ENCODE measurements around the gene SMYD2. TPM values are rescaled to one million over a fixed set of nuclear protein-coding genes. Genes with fewer than 3 reads are reported as not detected.

SMYD2 gene, protein sequence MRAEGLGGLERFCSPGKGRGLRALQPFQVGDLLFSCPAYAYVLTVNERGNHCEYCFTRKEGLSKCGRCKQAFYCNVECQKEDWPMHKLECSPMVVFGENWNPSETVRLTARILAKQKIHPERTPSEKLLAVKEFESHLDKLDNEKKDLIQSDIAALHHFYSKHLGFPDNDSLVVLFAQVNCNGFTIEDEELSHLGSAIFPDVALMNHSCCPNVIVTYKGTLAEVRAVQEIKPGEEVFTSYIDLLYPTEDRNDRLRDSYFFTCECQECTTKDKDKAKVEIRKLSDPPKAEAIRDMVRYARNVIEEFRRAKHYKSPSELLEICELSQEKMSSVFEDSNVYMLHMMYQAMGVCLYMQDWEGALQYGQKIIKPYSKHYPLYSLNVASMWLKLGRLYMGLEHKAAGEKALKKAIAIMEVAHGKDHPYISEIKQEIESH
- 10 to 100 TPM; 13.8 to 22.4 TPM for total RNA-seq
- polyA plus RNA-seq (2013, experiment 1 of 2), result 29.6 TPM
- 24.9 TPM for polyA plus RNA-seq (2013, experiment 2 of 2)
- long read RNA-seq, experiment 1, partial matches to known transcripts, result 3 of 8 reads
- long read RNA-seq, experiment 1, other reads (novel, unspliced or antisense), result 3 of 8 reads
- long read RNA-seq, experiment 2, full-length matches to known transcripts, result 23 of 34 reads
- long read RNA-seq, experiment 2, partial matches to known transcripts, result 1 of 34 reads
- long read RNA-seq, experiment 2, other reads (novel, unspliced or antisense), result 10 of 34 reads
- long read RNA-seq, experiment 3, transcript SMYD2-201 (12 exons, 1,671 nt), result major isoform, 72 of 83 reads
- long read RNA-seq, experiment 3, partial matches to known transcripts, result 2 of 83 reads
- long read RNA-seq, experiment 3, other reads (novel, unspliced or antisense), result 7 of 83 reads
- long read RNA-seq, experiment 4, partial matches to known transcripts, result 0 of 1 reads
- long read RNA-seq, experiment 4, other reads (novel, unspliced or antisense), result 0 of 1 reads

DNA sequence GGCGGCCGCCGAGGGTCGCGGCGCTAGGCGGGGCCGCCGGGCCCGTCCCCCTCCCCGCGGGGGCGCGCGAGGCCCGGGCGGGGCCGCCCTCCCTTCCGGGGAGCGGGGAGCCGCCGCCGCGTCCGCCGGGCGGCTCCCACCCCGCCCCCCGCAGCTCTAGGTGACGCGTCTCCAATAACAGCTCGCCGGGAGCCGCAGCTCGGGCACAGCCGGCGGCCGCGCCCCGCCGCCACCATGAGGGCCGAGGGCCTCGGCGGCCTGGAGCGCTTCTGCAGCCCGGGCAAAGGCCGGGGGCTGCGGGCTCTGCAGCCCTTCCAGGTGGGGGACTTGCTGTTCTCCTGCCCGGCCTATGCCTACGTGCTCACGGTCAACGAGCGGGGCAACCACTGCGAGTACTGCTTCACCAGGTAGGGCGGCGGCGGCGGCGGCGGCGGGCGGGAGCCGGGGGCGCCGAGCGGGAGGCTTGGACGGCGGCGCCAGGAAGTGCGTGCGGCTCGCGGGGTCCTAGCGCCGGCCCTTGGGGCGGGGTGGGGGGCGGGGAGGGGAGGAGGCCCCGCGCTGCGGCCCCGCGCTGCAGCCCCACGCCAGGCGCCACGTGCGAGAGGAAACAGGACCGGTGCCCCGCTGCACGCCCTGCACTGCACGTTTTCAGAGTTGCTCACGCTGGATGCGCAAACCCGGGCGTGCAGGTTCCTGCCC is at the start of gene SMYD2:
Gene SMYD2 (plus strand): TSS at position 139 of the 699 bp plus-strand sequence. CDS start 96 bp downstream, at position 235.
- Histone ChIP-seq H3K36me3 (ENCODE audit: control insufficient read depth, insufficient read depth, low read length) (no peaks in the 10 kb centered on the region), H3K4me1 (ENCODE audit: control insufficient read depth, insufficient read depth, low read length) (no peaks in the 10 kb centered on the region), H3K9me3 (ENCODE audit: control insufficient read depth, low read length) (no peaks in the 10 kb centered on the region), H3K27ac (ENCODE audit: low read depth, low read length) (peak within 1 kb of the TSS; percentile 81), H3K4me3 (ENCODE audit: low read length) (peak within 1 kb of the TSS; percentile 87), H3K27me3 (ENCODE audit: control insufficient read depth, insufficient read depth, low read length, poor library complexity, severe bottlenecking) (no peaks in the 10 kb centered on the region), H3K9ac (ENCODE audit: extremely low read depth, low read length, poor library complexity, severe bottlenecking) (peak within 1 kb of the TSS; percentile 69)
- Mint-ChIP-seq H3K27me3 (ENCODE audit: insufficient read depth) (peaks cover 8% of the 10 kb centered on the region), H3K27ac (peak within 1 kb of the TSS; percentile 93), H3K4me3 (peak within 1 kb of the TSS; percentile 72), H3K4me1 (peaks cover 33% of the 10 kb centered on the region), H3K36me3 (ENCODE audit: low read depth) (no peaks in the 10 kb centered on the region), H3K9me3 (no peaks in the 10 kb centered on the region)
- TF ChIP-seq, protein P1, sequence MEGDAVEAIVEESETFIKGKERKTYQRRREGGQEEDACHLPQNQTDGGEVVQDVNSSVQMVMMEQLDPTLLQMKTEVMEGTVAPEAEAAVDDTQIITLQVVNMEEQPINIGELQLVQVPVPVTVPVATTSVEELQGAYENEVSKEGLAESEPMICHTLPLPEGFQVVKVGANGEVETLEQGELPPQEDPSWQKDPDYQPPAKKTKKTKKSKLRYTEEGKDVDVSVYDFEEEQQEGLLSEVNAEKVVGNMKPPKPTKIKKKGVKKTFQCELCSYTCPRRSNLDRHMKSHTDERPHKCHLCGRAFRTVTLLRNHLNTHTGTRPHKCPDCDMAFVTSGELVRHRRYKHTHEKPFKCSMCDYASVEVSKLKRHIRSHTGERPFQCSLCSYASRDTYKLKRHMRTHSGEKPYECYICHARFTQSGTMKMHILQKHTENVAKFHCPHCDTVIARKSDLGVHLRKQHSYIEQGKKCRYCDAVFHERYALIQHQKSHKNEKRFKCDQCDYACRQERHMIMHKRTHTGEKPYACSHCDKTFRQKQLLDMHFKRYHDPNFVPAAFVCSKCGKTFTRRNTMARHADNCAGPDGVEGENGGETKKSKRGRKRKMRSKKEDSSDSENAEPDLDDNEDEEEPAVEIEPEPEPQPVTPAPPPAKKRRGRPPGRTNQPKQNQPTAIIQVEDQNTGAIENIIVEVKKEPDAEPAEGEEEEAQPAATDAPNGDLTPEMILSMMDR (conservative IDR thresholded peaks at IDR 0.05), result no peak
- peak; percentile 90 for DNase-seq
- 0% methylated on average over 26 to 91 of the region's 94 CpGs for WGBS, 2 experiments (ENCODE audit: insufficient coverage in 1 of 2, insufficient read length in 1 of 2)

DNA sequence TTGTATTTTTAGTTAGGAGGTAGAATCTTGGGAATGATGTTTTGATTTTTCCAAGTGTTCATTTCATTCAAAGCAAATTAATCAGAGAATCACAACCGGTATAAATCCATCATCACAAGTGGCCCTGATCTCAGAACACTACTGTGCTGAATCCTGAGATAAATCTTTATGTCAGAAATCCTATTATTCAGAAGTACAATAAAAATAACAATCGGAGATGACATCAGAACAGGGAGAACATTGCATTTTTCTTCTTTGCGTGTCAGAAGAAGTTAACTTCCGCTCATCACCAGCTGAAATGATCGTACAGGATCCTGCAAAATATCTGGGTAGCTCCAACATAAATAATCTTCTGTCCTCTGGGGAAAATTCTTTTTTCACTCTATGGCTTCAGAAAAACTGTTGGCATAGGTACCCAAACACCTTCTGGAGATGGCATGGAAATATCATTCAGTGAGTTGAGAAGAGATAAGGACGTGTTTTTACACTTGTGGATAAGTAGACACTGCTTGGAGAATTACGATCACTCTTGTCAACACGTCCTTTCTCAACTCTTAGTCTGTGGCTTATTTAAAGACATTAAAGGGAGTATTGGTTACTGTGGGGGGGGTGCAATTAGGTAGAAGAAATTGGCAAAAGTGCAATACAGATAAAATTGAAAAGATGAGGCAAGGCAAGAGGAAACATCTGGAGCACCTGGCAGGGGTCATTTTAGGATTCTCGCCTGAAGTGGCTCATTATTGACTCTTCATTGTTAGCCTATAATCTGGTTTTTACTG is 46.9 kb upstream of the SMYD2 start:
- Mint-ChIP-seq H3K36me3 (ENCODE audit: low read depth) (no peaks in the 10 kb centered on the region), H3K4me3 (no peak overlapping the region)

More for the DNA sequence above, 46.9 kb upstream of the SMYD2 start:
- H3K9ac ChIP-seq (ENCODE audit: extremely low read depth, low read length, poor library complexity, severe bottlenecking), result no peak overlapping the region
- TF ChIP-seq, protein P1 (conservative IDR thresholded peaks at IDR 0.05), result no peak
- 79 to 86% methylated on average over 8 to 9 of the region's 9 CpGs for WGBS, 2 experiments (ENCODE audit: insufficient coverage in 1 of 2, insufficient read length in 1 of 2)
- peaks cover 20% of the 10 kb centered on the region for H3K27me3 ChIP-seq (ENCODE audit: control insufficient read depth, insufficient read depth, low read length, poor library complexity, severe bottlenecking)
- H3K27me3 Mint-ChIP-seq (ENCODE audit: insufficient read depth), result peaks cover 8% of the 10 kb centered on the region
- H3K27ac Mint-ChIP-seq, result no peak overlapping the region
- H3K27ac ChIP-seq (ENCODE audit: low read depth, low read length), result no peak overlapping the region
- H3K36me3 ChIP-seq (ENCODE audit: control insufficient read depth, insufficient read depth, low read length), result no peaks in the 10 kb centered on the region
- peaks cover 10% of the 10 kb centered on the region for H3K4me1 Mint-ChIP-seq
- H3K9me3 ChIP-seq (ENCODE audit: control insufficient read depth, low read length), result no peaks in the 10 kb centered on the region
- H3K4me1 ChIP-seq (ENCODE audit: control insufficient read depth, insufficient read depth, low read length), result no peaks in the 10 kb centered on the region
- no peaks in the 10 kb centered on the region for H3K9me3 Mint-ChIP-seq
- DNase-seq, result no peak
- no peak overlapping the region for H3K4me3 ChIP-seq (ENCODE audit: low read length)

Measured in endodermal cell (in vitro differentiated cells).